IPS-18c (cell line): ENCODE results near the gene DNAJC1.
A peak's percentile ranks its signal among the peaks of the same experiment; 100 is the strongest.
"Not testable (repeated sequence)": the region's sequence is repeated elsewhere in the genome, so short reads cannot be mapped to it uniquely, and the experiment has no call there.

Experiments used
- H3K4me3 ChIP-seq: 2 replicates; pipeline ENCODE4 v1.7.0; 2013; ENCODE audit warnings: low read depth, mild to moderate bottlenecking, low read length, moderate library complexity; ENCODE audit not compliant: insufficient read depth
- H3K9me3 ChIP-seq: one replicate; pipeline ENCODE4 v1.6.1; 2013; ENCODE audit warnings: mild to moderate bottlenecking, low read length, moderate library complexity; ENCODE audit not compliant: control insufficient read depth, insufficient read depth

The DNAJC1 gene, protein sequence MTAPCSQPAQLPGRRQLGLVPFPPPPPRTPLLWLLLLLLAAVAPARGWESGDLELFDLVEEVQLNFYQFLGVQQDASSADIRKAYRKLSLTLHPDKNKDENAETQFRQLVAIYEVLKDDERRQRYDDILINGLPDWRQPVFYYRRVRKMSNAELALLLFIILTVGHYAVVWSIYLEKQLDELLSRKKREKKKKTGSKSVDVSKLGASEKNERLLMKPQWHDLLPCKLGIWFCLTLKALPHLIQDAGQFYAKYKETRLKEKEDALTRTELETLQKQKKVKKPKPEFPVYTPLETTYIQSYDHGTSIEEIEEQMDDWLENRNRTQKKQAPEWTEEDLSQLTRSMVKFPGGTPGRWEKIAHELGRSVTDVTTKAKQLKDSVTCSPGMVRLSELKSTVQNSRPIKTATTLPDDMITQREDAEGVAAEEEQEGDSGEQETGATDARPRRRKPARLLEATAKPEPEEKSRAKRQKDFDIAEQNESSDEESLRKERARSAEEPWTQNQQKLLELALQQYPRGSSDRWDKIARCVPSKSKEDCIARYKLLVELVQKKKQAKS

DNA sequence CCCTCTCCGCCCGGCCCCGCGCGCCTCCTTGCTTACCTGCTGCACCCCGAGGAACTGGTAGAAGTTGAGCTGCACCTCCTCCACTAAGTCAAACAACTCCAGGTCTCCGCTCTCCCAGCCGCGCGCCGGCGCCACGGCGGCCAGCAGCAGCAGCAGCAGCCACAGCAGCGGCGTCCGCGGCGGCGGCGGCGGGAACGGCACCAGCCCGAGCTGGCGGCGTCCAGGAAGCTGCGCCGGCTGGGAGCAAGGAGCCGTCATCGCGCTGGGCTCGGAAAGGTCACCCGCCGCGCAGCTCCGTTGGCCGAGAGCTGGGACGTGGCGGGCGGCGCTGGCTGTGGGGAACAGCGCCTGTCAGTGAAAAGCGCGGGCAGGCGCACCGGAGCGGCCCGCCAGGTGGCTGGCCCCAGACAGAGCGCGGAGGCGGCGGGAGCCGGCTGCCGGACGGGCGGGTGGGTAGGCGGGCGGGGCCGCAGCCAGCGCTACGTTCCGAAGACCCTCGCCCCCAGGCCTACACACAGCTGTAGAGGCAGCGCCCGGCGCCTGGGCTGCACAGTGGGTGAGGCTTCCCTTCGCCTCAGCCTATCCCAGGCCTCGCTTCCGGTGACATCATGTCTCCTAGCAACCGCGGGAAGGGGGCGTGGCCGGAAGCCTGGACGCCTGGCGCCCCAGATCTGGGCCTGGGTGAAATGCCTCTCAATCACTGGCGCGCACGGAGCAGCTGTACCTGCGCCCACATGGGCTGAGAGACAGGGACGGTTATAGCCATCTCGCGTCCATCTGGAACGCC lies at the start of gene DNAJC1:
Gene DNAJC1 (minus strand): TSS at position 554 of the 787 bp plus-strand sequence. CDS start 296 bp downstream, at position 258.
- Histone ChIP-seq H3K9me3 (no peaks in the 10 kb centered on the region), H3K4me3 (peak within 1 kb of the TSS; percentile 89)

- Histone ChIP-seq H3K9me3 (peaks cover 5% of the 10 kb centered on the region), H3K4me3 (no peak overlapping the region)
These were observed 49.5 kb upstream of the DNAJC1 start for GRCh38 chr10:22053048-22053447.

GRCh38 chr10:22049635-22050034 lies 46.1 kb upstream of the DNAJC1 start:
- peaks cover 5% of the 10 kb centered on the region for H3K9me3 ChIP-seq
- H3K4me3 ChIP-seq, result no peak overlapping the region

DNA sequence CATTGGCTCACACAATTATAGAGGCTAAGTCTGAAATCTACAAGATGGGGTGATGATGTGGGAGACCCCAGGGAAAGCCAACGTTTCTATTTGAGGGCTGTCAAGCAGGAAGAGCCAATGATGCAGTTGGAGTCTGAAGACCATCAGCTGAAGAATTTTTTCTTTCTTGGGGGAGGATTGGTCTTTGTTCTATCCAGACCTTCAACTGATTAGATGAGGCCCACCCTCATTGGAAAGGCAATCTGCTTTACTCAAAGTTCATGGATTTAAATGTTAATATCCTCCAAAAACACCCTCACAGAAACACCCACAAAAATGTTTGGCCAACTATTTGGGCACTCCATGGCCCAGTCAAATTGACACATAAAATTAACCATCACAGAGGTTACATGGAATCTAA lies 44.3 kb upstream of the DNAJC1 start:
- Histone ChIP-seq H3K9me3 (peaks cover 4% of the 10 kb centered on the region), H3K4me3 (no peak overlapping the region)

- H3K4me3 ChIP-seq, result no peak overlapping the region
- no peaks in the 10 kb centered on the region for H3K9me3 ChIP-seq
These were observed 39.8 kb upstream of the DNAJC1 start for GRCh38 chr10:22043327-22043633.

GRCh38 chr10:22042557-22043326 lies 39.2 kb upstream of the DNAJC1 start:
- H3K9me3 ChIP-seq, result no peaks in the 10 kb centered on the region
- no peak overlapping the region for H3K4me3 ChIP-seq

- H3K4me3 ChIP-seq, result no peak overlapping the region
- no peaks in the 10 kb centered on the region for H3K9me3 ChIP-seq
These were observed 30.8 kb upstream of the DNAJC1 start for GRCh38 chr10:22034333-22034732.

DNA sequence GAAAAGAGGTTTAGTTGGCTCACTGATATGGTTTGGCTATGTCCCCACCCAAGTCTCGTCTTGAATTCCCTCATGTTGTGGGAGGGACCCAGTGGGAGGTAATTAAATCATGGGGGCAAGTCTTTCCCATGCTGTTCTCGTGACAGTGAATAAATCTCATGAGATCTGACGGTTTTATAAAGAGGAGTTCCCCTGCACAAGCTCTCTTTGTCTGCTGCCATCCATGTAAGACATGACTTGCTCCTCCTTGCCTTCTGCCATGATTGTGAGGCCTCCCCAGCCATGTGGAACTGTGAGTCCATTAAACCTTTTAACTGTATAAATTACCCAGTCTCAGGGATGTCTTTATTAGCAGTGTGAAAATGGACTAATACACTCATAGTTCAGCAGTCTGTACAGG lies 28.7 kb upstream of the DNAJC1 start:
- not testable (repeated sequence) for H3K4me3 ChIP-seq, H3K9me3 ChIP-seq

DNA sequence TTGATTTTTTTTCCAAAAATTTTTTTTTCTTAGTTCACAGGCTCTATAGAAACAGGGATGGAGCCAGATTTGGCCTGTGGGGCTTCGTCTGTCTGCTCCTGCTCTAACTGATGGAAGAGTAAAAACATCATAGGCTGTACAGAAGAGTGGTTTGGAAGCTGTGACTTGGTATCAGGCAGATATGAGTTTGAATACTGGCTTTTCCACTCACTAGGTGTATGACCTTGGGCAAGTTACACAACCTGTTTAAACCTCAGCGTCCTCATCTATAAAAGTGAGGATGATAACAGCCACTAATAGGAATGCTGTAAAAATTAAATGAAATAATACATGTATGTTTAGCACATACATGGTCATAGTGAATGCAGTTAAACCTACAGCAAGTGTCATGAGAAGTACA lies 26.9 kb upstream of the DNAJC1 start:
- Histone ChIP-seq H3K4me3 (no peak overlapping the region), H3K9me3 (no peaks in the 10 kb centered on the region)

GRCh38 chr10:22029445-22030236 lies 26.1 kb upstream of the DNAJC1 start:
- Histone ChIP-seq H3K9me3 (no peaks in the 10 kb centered on the region), H3K4me3 (no peak overlapping the region)

DNA sequence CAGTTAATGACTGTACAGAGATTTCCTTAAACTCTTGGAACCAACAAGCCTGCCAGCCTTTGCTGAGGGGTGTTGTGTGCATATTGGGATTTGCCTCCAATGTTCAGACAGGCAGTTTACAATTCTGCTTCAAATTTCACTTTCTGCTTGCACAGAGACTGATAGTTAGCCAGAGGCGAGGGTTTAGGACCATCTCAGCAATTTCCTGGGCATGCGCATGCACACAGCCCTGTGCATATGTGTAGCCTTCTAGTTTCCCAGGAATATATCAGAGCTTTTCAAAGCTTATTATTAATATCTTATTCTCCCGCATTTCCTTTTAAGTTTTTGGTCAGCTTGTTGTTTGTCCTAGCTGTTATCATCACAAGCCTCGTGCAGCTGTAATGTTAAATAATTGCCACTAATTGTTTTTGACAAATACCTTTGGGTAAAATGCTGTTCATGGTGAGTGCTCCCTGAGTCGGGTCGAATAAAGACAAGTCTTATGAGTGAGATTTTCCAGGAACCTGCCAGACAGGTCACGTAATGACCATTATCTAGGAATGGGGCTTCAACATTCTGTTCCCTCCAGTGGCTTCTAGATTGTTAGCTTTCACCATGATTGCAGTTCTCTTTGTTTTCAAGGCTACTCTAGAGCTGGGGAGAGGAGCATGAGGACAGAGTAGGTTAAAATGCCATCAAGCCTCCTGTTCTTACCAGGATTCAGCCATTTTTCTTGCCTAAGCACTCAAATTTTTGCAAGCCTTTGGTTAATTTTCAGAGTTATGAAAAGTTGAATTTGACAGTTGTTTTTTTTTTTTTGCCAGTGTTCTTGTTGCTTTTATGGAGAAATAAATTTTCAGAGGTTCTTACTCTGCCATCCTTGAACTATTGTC lies 24.1 kb upstream of the DNAJC1 start:
- no peaks in the 10 kb centered on the region for H3K9me3 ChIP-seq
- H3K4me3 ChIP-seq, result no peak overlapping the region

DNA sequence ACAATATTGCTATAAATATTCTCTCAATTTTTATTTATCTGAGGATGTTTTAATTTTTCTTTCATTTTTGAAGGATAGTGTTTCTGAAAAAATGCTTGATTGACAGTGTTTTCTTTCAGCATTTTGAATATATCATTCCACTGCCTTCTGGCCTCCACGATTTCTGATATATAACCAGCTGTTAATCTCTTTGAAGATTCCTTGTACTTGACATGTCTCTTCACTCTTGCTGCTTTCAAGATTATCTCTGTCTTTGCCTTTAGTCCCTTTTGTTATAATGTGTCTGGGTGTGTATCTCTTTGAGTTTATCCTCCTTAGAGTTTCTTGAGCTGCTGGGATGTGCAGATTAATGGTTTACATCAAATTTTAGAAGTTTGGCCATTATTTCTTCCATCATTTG lies 22.8 kb upstream of the DNAJC1 start:
- no peak overlapping the region for H3K4me3 ChIP-seq
- H3K9me3 ChIP-seq, result no peaks in the 10 kb centered on the region

- Histone ChIP-seq H3K9me3 (no peaks in the 10 kb centered on the region), H3K4me3 (no peak overlapping the region)
These were observed 20.0 kb upstream of the DNAJC1 start for GRCh38 chr10:22023508-22023907.

DNA sequence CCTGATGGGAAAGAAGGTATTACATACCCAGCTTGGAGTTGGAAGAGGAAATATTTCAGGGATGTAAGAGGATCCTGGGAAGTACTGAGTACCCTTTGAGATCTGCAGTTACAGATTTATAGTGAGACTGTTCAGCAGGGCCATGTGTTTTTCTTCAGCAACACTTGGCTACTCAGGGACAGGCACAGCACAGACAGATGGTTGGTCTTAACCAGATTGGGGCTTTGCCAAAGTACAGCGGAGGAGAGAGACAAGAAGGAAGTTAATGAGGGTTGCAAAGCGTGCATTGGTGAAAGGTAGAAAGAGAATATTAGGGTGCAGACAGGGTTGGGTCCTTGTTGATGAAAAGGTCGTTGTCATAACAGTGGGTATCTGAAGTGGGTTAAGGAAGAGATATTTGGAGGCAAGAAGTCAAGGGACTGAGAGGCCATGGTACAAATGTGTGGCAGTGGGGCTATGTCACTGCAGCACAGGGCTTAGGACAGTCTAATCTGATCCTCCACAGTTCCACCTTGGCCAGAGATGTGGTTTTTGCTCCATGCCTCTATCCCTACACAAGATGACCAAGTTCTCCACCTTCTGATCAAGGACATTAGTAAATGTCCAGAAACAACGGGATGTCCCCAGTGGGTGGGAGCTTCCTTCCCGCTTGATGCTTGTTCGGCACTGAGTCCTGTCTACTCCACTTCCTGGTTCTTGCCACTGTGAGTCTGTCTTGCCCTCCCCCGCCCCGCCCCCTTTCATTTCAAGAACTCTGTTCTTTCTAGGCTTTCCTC lies 18.9 kb upstream of the DNAJC1 start:
- Histone ChIP-seq H3K9me3 (no peaks in the 10 kb centered on the region), H3K4me3 (no peak overlapping the region)

GRCh38 chr10:22021144-22021543 lies 17.6 kb upstream of the DNAJC1 start:
- not testable (repeated sequence) for H3K4me3 ChIP-seq, H3K9me3 ChIP-seq
